ENCODE results near the gene CDH6.

- TF ChIP-seq CTCF (conservative IDR thresholded peaks at IDR 0.05; ENCODE audit: low read length) (peak; percentile 79), EZH2phosphoT487 (IDR thresholded peaks at IDR 0.05; ENCODE audit: borderline replicate concordance) (no peak)
Measured at GRCh38 chr5:31270396-31270795, 76.9 kb downstream of the CDH6 start.

Measured in Loucy (cell line).